Measurements from ENCODE around the gene FAM184A. TPM values are rescaled to one million over a fixed set of nuclear protein-coding genes. Genes with fewer than 3 reads are reported as not detected.

FAM184A gene
- total RNA-seq, 4 donors from 2014 or later: 19.3 to 37.1 (median 21.3) TPM

DNA sequence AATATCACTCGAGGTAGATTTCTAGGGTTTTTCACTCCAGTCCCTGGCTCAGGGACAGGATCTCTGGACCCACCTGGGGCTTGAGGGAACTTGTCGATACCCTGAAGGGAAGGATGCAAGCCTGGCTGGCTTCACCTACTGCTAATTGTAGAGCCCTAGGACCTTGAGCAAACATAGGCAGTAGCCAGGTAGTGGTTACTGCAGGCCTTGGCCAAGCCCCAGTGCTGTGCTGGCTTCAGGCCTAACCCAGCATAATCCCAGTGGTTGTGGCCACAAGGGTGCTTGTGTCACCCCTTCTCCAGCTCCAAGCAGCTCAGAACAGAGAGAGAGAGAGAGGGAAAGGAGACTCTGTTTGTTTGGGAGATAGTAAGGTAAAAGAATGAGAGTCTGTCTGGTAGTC, 137.7 kb downstream of the FAM184A start:
- TF ChIP-seq POLR2A (IDR thresholded peaks at IDR 0.05): no peak
- Histone ChIP-seq H3K4me3 (replicated peaks in 1 of 3) (no peak overlapping the region), H3K36me3 (no peaks in the 10 kb centered on the region), H3K27me3 (no peaks in the 10 kb centered on the region), H3K4me1 (peaks cover 0 to 11% of the 10 kb centered on the region in 2 donors), H3K9me3 (no peaks in the 10 kb centered on the region), H3K27ac (no peak overlapping the region)
- intact Hi-C loops (cut with DNase I): no loop called here
- peak in 1 of 2 donors; percentile 49 for DNase-seq
- 83 to 96% methylated on average over 2 of the region's 2 CpGs for WGBS, 2 donors

DNA sequence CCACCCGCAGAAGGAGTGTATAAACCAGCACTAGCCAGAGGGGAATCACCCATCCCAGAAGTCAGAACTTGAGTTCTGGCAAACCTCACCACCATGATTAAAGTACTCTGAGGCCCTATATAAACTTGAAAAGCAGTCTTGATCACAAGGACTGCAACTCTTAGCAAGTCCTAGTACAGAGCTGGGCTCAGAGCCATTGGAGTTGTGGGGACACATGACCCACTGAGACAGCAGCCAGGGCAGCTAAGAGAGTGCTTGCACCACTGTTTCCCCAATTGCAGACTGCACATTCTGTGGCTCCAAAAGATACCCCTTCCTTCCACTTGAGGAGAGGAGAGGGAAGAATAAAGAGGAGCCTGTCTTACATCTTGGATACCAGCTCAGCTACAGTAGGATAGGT, 138.8 kb downstream of the FAM184A start:
- Histone ChIP-seq H3K9me3 (no peaks in the 10 kb centered on the region), H3K27ac (peak overlapping the region in 1 of 3 donors; percentile 3), H3K4me3 (replicated peaks in 1 of 3) (no peak overlapping the region), H3K4me1 (peaks cover 0 to 14% of the 10 kb centered on the region in 2 donors), H3K36me3 (no peaks in the 10 kb centered on the region), H3K27me3 (no peaks in the 10 kb centered on the region)
- peak; percentile 69 to 70 for DNase-seq
- 53 to 63% methylated on average over 1 of the region's 1 CpG for WGBS, 2 donors
- intact Hi-C loops (cut with DNase I): no loop called here
- TF ChIP-seq, protein P1, sequence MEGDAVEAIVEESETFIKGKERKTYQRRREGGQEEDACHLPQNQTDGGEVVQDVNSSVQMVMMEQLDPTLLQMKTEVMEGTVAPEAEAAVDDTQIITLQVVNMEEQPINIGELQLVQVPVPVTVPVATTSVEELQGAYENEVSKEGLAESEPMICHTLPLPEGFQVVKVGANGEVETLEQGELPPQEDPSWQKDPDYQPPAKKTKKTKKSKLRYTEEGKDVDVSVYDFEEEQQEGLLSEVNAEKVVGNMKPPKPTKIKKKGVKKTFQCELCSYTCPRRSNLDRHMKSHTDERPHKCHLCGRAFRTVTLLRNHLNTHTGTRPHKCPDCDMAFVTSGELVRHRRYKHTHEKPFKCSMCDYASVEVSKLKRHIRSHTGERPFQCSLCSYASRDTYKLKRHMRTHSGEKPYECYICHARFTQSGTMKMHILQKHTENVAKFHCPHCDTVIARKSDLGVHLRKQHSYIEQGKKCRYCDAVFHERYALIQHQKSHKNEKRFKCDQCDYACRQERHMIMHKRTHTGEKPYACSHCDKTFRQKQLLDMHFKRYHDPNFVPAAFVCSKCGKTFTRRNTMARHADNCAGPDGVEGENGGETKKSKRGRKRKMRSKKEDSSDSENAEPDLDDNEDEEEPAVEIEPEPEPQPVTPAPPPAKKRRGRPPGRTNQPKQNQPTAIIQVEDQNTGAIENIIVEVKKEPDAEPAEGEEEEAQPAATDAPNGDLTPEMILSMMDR (IDR thresholded peaks at IDR 0.05): no peak
- no peak for TF ChIP-seq POLR2A (IDR thresholded peaks at IDR 0.05)

DNA sequence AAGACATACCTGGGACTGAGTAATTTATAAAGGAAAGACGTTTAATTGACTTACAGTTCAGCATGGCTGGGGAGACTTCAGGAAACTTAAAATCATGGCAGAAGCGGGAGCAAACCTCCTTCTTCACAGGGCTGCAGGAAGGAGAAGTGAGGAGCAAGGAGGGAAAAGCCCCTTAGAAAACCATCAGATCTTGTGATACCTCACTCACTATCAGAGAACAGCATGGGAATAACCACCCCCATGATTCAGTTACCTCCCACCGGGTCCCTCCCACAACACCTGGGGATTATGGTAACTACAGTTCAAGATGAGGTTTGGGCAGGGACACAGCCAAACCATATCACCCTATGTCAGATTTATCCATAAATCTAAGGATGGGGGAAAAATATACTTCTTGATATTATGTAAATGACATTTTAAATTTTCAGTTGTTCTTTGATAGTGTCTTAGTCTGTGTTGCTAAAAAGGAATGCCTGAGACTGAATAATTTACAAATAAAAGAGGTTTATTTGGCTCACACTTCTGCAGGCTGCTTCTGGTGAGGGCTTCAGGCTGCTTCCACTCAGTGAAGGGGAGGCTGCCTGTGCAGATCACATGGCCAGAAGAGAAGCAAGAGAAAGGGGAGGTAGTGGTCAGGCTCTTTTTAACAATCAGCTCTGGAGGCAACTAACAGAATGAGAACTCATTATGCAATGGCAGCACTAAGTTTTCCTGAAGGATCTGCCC, 142.3 kb downstream of the FAM184A start:
- 78 to 84% methylated on average over 3 of the region's 3 CpGs for WGBS, 2 donors
- H3K27ac ChIP-seq: no peak overlapping the region
- no peak for DNase-seq
- H3K4me3 ChIP-seq (replicated peaks in 1 of 3): no peak overlapping the region
- no peaks in the 10 kb centered on the region for H3K27me3 ChIP-seq
- TF ChIP-seq, protein P1 (IDR thresholded peaks at IDR 0.05): no peak
- no peak for TF ChIP-seq POLR2A (IDR thresholded peaks at IDR 0.05)
- intact Hi-C loops (cut with DNase I): no loop called here
- no peaks in the 10 kb centered on the region for H3K9me3 ChIP-seq
- H3K4me1 ChIP-seq: peaks cover 4 to 14% of the 10 kb centered on the region in 2 donors
- H3K36me3 ChIP-seq: peaks cover 0 to 3% of the 10 kb centered on the region in 2 donors

DNA sequence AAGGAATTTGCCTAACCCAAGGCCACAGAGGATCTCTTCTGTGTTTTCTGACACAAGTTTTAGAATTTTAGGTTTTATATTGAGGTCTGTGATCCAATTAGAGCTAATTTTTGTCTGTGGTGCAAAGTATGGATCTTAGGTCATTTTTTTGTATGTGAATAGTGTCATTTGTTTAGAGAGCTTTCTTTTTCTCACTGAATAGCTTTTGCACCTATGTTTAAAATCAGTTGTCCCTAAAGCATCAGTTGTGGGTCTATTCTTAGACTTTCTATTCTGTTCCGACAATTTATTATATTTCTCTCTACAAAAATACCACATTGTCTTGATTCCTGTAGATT, 143.2 kb downstream of the FAM184A start:
- H3K4me1 ChIP-seq: peaks cover 4 to 14% of the 10 kb centered on the region in 2 donors
- peak overlapping the region in 2 of 3 donors; percentile 16 to 57 for H3K4me3 ChIP-seq (replicated peaks in 1 of 3)
- peak overlapping the region; percentile 85 to 94 (median 92) for H3K27ac ChIP-seq
- intact Hi-C loops (cut with DNase I): no loop called here
- H3K36me3 ChIP-seq: peaks cover 0 to 9% of the 10 kb centered on the region in 2 donors
- H3K27me3 ChIP-seq: no peaks in the 10 kb centered on the region
- H3K9me3 ChIP-seq: no peaks in the 10 kb centered on the region
- DNase-seq: no peak
- WGBS, 2 donors: 29 to 42% methylated on average over 1 of the region's 1 CpG
- TF ChIP-seq, protein P1 (IDR thresholded peaks at IDR 0.05): no peak
- TF ChIP-seq POLR2A (IDR thresholded peaks at IDR 0.05): no peak

DNA sequence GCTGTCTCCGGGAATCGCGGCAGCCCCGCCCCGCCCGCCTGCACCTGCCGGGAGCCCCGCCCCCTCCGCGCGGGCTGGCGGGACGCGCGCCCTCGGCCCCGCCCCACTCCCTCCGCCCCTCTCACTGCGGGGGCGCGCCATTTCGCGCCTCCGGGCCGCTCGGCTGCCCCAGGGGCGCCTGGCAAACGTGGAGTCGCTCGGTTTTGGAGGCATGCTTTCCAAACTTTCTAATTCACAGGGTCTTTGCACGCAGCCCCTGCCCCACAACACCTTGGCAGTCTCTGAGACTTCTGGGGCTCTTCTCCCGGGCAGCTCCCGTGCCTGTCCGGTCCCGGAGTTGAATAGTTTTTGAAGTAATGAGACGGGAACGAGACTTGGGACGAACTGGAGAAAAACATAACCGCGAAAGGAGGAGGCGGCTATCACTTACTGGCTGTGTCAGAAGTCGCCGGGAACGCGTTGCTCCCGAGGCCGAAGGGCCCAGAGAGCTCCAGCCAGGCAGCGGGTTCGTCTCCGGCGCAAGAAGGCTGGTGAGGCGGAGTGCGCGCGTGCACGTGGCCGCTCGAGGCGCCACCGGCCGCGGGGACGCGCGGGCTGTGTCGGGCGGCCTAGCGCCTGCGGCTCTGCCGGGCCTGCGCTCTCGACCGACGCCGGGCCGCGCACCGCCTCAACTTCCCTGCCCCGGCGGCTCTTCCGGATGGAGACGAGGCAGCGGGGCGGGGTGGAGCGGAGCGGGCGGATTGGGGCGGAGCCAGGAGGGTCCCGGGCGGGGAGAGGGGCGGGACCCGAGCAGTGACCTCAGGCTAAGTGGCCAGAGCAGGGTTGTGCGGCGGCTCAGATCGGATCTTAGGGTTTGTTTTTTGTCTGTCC, 143.8 kb downstream of the FAM184A start, which contains the start of gene MCM9:
MCM9 (minus strand) TSS at position 699 of the 870 bp plus-strand sequence. CDS start 3,436 bp downstream, outside the sequence.
- TF ChIP-seq, protein P1 (IDR thresholded peaks at IDR 0.05): no peak
- peak in 1 of 2 donors; percentile 88 for TF ChIP-seq POLR2A (IDR thresholded peaks at IDR 0.05)

More for the DNA sequence above, 143.8 kb downstream of the FAM184A start, which contains the start of gene MCM9:
- peaks cover 0 to 9% of the 10 kb centered on the region in 2 donors for H3K36me3 ChIP-seq
- 0 to 1% methylated on average over 27 to 37 of the region's 95 CpGs for WGBS, 2 donors
- H3K9me3 ChIP-seq: no peaks in the 10 kb centered on the region
- H3K4me1 ChIP-seq: peaks cover 4 to 11% of the 10 kb centered on the region in 2 donors
- peak; percentile 93 to 94 for DNase-seq
- peak within 1 kb of the TSS; percentile 48 to 86 (median 57) for H3K4me3 ChIP-seq (replicated peaks in 1 of 3)
- H3K27ac ChIP-seq: peak within 1 kb of the TSS; percentile 85 to 94 (median 92)
- intact Hi-C loops (cut with DNase I): no loop called here
- H3K27me3 ChIP-seq: no peaks in the 10 kb centered on the region
